ENCODE data around the gene DMXL2.
"Not testable (repeated sequence)": the region's sequence is repeated elsewhere in the genome, so short reads cannot be mapped to it uniquely, and the experiment has no call there.

DMXL2 gene, protein sequence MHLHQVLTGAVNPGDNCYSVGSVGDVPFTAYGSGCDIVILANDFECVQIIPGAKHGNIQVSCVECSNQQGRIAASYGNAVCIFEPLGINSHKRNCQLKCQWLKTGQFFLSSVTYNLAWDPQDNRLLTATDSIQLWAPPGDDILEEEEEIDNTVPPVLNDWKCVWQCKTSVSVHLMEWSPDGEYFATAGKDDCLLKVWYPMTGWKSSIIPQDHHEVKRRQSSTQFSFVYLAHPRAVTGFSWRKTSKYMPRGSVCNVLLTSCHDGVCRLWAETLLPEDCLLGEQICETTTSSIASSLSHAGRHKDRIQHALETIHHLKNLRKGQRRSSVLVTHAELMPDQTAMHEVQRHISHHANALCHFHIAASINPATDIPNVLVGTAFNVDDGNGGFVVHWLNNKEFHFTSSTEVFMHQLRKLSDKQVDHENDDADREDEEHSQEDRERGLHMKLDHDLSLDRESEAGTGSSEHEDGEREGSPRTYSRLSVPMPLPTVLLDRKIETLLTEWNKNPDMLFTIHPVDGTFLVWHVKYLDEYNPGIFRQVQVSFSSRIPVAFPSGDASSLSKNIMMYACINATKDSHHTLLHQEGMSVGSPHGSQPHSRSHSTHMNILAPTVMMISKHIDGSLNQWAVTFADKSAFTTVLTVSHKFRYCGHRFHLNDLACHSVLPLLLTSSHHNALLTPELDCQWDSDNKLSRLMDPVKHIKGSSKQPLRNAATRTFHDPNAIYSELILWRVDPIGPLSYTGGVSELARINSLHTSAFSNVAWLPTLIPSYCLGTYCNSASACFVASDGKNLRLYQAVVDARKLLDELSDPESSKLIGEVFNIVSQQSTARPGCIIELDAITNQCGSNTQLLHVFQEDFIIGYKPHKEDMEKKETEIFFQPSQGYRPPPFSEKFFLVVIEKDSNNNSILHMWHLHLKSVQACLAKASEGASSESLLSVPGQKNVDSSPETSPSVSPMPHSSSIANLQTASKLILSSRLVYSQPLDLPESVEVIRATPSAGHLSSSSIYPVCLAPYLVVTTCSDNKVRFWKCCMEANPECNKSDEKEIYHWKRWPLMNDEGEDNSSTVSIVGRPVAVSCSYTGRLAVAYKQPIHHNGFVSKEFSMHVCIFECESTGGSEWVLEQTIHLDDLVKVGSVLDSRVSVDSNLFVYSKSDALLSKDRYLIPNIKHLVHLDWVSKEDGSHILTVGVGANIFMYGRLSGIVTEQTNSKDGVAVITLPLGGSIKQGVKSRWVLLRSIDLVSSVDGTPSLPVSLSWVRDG (N-terminal part only)

DNA sequence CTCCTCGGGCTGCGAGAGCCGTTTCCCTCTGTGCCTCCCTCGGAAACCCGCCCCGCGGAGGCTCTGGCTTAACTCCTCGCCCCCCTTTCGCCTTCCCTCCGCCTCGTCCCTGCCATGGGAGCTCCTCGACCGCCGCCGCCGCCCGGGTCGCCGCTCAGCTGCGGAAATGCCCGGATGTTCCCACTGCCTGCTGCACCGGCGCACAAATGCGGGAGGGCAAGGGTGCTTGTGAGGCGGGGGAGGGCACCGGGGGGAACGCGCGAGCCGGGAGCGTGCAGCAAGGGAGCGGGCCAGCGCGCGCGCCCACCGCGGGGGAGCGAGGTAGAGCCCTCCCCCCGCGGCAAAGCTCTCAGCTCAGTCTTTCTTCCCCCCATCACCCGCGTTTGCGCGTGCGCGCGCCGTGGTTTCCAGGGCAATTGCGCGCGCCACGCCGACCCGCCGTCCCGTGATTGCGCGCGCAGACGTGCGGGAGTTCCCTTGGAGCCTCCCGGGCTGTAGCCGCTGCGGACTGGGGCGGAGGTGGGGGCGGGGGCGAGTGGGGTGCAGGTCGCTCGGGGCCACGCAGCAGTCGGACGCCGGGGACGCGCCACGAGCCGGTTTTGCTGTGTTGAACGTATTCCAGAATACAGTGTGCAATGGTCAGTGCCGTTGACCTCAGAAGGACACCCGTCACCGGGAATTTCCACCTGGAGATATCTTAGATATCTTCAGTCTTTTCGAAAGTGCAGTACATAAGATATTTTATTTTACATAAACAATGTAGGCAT, at the start of gene DMXL2:
DMXL2 (minus strand) TSS at position 168 of the 767 bp plus-strand sequence. CDS start 226 bp downstream, outside the sequence.
- Mint-ChIP-seq H3K4me1 (peaks cover 15% of the 10 kb centered on the region), H3K4me3 (peak within 1 kb of the TSS; percentile 81), H3K27ac (peak within 1 kb of the TSS; percentile 55), H3K9me3 (no peaks in the 10 kb centered on the region), H3K27me3 (peaks cover 13% of the 10 kb centered on the region), H3K36me3 (ENCODE audit: low read depth) (no peaks in the 10 kb centered on the region)
- DNase-seq (peak; percentile 81), ATAC-seq (peak; percentile 57)

DNA sequence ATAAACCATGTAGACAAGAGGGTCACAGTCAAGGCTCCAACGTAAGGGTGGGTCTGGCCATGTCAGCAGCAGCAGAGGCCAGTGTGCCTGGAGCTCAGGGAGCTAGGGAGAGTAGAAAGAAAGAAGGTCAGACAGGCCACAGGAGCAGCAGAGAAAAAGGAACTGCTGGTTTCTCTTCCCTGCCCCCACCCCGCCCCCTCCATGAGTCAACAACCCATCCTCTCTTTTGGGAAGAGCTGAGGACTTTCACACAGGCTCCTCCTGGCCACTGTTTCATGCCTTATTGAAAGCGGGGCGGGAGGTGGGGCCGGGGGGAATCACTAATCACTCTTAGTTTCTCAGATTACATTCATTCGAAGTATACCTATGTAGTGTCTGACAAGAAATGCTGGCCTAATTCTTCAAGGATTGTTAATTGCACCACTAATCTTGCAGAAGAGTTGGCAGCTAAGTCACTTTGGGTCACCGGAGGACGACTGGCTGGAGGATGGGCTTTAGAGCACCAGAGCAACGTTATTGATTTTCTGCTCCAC, 49.6 kb upstream of the DMXL2 start:
- Mint-ChIP-seq H3K27ac (no peak overlapping the region), H3K9me3 (no peaks in the 10 kb centered on the region), H3K4me1 (no peaks in the 10 kb centered on the region), H3K4me3 (no peak overlapping the region), H3K36me3 (ENCODE audit: low read depth) (no peaks in the 10 kb centered on the region), H3K27me3 (peaks cover 6% of the 10 kb centered on the region)
- DNase-seq (no peak), ATAC-seq (no peak)

DNA sequence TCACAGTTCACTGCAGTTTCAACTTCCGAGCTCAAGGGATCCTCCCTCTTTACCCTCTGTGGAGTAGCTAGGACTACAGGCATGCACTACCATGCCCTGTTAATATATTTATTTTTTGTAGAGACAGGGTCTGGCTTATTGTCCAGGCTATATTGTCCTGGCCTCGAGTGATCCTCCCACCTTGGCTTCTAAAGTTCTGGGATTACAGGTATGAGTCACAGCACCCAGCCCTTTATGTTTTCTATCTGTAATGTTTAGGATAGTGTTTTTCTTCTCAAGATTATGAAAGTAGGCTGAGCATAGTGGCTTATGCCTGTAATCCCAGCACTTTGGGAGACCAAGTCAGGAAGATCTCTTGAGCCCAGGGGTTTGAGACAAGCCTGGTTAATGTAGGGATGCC, 46.8 kb upstream of the DMXL2 start:
- no peak for ATAC-seq
- no peak for DNase-seq
- Mint-ChIP-seq H3K27me3 (peaks cover 6% of the 10 kb centered on the region), H3K9me3 (no peaks in the 10 kb centered on the region), H3K4me1 (no peaks in the 10 kb centered on the region), H3K36me3 (ENCODE audit: low read depth) (no peaks in the 10 kb centered on the region), H3K27ac (no peak overlapping the region), H3K4me3 (no peak overlapping the region)

DNA sequence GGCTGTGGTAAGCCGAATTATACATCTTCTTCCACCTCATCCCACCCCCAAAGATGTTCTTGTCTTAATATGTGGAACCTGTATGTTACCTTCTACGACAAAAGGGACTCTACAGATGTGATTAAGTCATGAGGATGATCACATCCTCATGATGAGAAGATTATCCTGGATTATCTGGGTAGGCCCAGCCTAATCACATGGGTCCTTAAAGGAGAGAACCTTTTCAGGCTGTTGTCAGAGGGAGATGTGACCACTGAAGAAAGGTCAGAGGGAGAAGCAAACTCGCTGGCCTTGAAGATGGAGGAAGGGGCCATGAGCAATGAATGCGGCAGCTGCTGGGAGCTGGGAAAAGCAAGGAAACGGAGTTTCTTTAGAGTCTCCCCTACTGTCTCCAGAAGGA, 45.9 kb upstream of the DMXL2 start:
- no peak for ATAC-seq
- no peak for DNase-seq
- no peak overlapping the region for H3K27ac Mint-ChIP-seq
- H3K9me3 Mint-ChIP-seq: no peaks in the 10 kb centered on the region
- peaks cover 6% of the 10 kb centered on the region for H3K27me3 Mint-ChIP-seq
- no peaks in the 10 kb centered on the region for H3K4me1 Mint-ChIP-seq
- no peak overlapping the region for H3K4me3 Mint-ChIP-seq
- H3K36me3 Mint-ChIP-seq (ENCODE audit: low read depth): no peaks in the 10 kb centered on the region

DNA sequence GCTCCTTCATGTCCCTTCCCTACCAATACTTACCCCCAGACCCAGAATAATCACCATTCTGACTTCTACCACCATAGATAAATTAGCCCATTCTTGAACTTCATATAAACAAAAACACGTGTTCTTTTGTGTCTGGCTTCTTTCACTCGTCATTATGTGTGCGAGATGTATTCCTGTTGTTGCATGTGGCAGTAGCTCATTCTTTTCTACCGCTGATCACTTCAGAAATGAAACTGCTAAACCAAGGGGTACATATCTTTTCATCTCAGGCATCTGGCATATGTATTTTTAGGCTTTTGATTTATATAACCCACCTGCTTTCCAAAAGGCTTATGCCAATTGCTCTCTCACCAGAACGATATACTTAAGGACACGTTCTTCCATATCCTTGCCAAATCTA, 44.9 kb upstream of the DMXL2 start:
- Mint-ChIP-seq H3K27me3 (peaks cover 6% of the 10 kb centered on the region), H3K36me3 (ENCODE audit: low read depth) (no peaks in the 10 kb centered on the region), H3K4me1 (no peaks in the 10 kb centered on the region), H3K27ac (no peak overlapping the region), H3K4me3 (no peak overlapping the region), H3K9me3 (no peaks in the 10 kb centered on the region)
- no peak for DNase-seq
- ATAC-seq: no peak

DNA sequence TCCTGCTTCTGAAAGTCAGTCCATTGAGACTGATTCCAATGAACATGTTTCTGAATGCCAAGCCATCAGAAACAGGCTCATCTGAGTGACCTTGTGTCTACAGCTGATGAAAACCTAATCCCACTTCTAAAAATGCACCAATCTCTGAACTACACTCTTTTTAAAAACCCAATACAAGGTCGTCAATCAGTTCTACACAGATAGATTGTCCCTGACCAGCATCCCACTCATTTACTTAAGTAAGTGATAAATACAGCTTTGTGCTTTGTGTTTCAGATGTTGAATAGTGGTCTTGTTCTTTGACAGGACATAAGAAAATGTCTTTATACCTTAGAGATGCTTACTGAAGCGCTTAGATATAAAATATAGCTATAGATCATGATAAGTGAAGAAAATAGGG, 38.5 kb upstream of the DMXL2 start:
- DNase-seq: no peak
- no peaks in the 10 kb centered on the region for H3K9me3 Mint-ChIP-seq
- H3K4me1 Mint-ChIP-seq: no peaks in the 10 kb centered on the region
- no peaks in the 10 kb centered on the region for H3K36me3 Mint-ChIP-seq (ENCODE audit: low read depth)
- ATAC-seq: no peak
- no peak overlapping the region for H3K4me3 Mint-ChIP-seq
- H3K27ac Mint-ChIP-seq: no peak overlapping the region
- peaks cover 2% of the 10 kb centered on the region for H3K27me3 Mint-ChIP-seq

DNA sequence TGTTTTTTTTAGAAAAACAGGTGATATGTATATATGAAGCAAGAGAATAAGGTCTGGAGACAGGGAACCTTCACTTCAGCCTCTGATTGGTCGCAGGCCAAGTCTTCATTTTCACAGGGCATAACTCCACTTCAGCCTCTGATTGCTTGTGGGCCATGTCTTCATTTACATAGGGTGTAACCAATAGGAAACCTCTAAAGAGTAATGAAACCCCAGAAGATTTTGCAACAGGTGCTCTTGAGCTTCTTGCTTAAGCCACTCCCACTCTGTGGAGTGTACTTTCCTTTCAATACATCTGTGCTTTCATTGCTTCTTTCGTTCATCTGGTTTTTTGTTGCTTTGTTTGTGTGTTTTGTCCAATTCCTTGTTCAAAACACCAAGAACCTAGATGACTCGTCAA, 36.1 kb upstream of the DMXL2 start:
- Mint-ChIP-seq H3K27me3 (no peaks in the 10 kb centered on the region), H3K4me3 (no peak overlapping the region), H3K4me1 (no peaks in the 10 kb centered on the region), H3K9me3 (no peaks in the 10 kb centered on the region), H3K27ac (no peak overlapping the region), H3K36me3 (ENCODE audit: low read depth) (no peaks in the 10 kb centered on the region)
- ATAC-seq (no peak), DNase-seq (no peak)

DNA sequence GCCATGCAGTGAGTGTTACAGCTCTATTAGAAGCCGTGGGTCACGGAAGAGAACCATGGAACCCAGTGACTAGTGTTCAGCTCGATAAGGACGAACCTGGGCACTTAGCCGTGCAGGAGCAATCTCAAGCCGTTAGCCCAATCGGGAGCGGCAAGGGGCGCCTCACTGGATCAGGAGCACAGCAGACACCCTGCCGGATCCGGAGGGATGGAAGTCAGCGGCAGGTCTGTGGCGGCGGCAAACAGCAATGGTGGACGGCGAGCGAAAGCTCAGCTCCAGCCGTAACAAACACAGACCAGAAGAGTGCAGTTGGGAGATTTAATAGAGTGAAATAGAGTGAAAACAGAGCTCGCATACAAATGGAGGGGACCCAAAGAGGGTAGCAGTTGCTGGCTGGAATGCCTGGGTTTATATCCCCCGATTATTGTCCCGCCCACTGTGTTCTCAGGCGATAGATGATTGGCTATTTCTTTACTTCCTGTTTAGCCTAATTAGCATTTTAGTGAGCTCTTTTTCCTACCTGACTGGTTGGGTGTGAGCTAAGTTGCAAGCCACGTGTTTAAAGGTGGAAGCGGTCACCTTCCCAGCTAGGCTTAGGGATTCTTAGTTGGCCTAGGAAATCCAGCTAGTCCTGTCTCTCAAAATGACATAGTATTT, 33.0 kb upstream of the DMXL2 start:
- DNase-seq; H3K4me3 Mint-ChIP-seq; H3K9me3 Mint-ChIP-seq; ATAC-seq; H3K36me3 Mint-ChIP-seq (ENCODE audit: low read depth); H3K27ac Mint-ChIP-seq; H3K27me3 Mint-ChIP-seq; H3K4me1 Mint-ChIP-seq: not testable (repeated sequence)

DNA sequence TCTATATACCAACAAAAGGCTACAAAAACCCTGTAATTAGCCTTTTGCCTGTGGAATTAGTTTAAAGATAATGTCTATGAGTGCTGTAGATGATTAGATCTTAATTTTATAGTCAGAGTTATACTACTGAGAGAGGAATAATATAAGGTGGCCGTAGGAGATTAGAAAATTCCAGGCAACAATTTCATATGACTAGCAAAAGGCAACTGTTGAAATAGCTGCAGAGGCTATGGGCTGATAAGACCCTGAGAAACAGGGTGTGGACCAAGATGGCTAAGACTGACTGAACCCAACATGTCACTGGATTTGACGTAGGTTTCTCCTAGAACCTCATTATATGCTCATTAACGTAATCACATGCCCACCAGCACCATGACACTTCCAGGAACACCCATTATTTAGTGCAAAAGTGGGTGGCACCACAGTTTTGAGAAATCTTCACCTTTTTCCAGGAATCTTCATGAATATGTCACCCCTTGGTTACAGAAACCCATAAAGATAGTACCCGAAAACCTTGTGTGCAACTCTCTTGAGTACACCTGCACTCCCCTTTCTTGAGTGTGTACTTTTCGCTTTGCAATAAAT, 29.6 kb upstream of the DMXL2 start:
- H3K4me3 Mint-ChIP-seq: no peak overlapping the region
- no peak for DNase-seq
- H3K9me3 Mint-ChIP-seq: no peaks in the 10 kb centered on the region
- no peak overlapping the region for H3K27ac Mint-ChIP-seq
- H3K27me3 Mint-ChIP-seq: no peaks in the 10 kb centered on the region
- no peaks in the 10 kb centered on the region for H3K4me1 Mint-ChIP-seq
- ATAC-seq: no peak
- no peaks in the 10 kb centered on the region for H3K36me3 Mint-ChIP-seq (ENCODE audit: low read depth)

DNA sequence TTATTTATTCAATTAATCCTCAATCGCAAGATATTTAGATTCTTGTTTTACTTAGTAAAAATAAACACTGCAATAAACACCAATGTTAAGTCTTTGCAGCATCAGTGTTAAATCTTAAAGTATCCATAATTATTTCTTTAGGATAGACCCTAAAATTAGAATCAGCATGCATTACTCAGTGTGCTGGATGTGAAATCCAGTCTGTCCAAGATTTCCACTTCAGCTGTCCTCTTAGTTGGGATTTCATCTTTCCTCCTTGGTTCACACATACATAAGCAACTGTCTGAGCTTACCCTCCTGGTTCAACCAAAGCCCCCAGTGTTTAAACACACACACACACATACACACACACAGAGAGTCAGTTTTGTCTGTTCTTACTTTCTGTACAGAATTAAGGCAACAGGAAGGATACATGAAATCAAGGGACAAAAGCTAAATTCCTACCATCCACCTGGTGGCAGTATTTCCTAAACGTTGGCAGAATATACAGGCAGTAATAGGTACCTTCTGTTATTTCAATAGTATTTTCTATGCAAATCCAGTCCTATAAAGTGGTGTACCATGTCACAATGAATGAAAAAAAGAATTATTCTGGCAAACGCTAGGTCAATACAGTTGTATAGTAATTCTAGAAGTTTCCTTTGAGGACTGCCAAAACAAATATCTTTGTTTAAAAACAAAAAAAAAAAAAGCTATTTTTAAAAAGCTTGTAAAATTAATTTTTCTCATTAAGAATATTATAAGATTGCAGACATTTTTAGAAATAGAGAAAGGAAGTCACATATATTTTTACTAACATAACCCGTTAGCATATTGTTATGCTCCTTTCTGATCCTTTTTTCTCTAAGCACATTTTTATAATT, 27.3 kb upstream of the DMXL2 start:
- no peak overlapping the region for H3K27ac Mint-ChIP-seq

DNA sequence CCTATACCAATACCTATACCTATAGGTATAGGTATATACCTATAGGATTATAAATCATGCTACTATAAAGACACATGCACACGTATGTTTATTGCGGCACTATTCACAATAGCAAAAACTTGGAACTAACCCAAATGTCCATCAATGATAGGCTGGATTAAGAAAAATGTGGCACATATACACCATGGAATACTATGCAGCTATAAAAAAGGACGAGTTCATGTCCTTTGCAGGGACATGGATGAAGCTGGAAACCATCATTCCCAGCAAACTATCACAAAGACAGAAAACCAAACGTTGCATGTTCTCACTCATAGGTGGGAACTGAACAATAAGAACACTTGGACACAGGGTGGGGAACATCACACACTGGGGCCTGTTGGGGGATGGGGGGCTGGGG, 26.1 kb upstream of the DMXL2 start:
- ATAC-seq; H3K9me3 Mint-ChIP-seq; H3K27me3 Mint-ChIP-seq; H3K36me3 Mint-ChIP-seq (ENCODE audit: low read depth); H3K27ac Mint-ChIP-seq; DNase-seq; H3K4me1 Mint-ChIP-seq; H3K4me3 Mint-ChIP-seq: not testable (repeated sequence)

More for the DNA sequence above, 27.3 kb upstream of the DMXL2 start:
- Mint-ChIP-seq H3K9me3 (no peaks in the 10 kb centered on the region), H3K27me3 (no peaks in the 10 kb centered on the region), H3K4me1 (no peaks in the 10 kb centered on the region), H3K4me3 (no peak overlapping the region), H3K36me3 (ENCODE audit: low read depth) (no peaks in the 10 kb centered on the region)
- DNase-seq (peak; percentile 14), ATAC-seq (peak; percentile 73)

DNA sequence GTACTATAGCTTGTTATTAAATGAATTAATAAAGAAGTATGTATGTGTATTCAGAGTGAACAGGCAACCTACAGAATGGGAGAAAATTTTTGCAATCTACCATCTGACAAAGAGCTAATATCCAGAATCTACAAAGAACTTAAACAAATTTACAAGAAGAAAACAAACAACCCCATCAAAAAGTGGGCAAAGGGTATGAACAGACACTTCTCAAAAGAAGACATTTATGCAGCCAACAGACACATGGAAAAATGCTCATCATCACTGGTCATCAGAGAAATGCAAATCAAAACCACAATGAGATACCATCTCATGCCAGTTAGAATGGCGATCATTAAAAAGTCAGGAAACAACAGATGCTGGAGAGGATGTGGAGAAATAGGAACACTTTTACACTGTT, 25.5 kb upstream of the DMXL2 start:
- not testable (repeated sequence) for DNase-seq; H3K4me1 Mint-ChIP-seq; H3K4me3 Mint-ChIP-seq; H3K36me3 Mint-ChIP-seq (ENCODE audit: low read depth); H3K27me3 Mint-ChIP-seq; H3K27ac Mint-ChIP-seq; H3K9me3 Mint-ChIP-seq; ATAC-seq
